ENCODE data around the gene MSI2. TPM values are rescaled to one million over a fixed set of nuclear protein-coding genes. Genes with fewer than 3 reads are reported as not detected.

Gene MSI2
- total RNA-seq, 1 experiment from 2014 or later = 13.8 TPM

Other genes with a start within 250 kb of the MSI2 start
- gene AKAP1, start 171.3 kb upstream of the MSI2 start, total RNA-seq (2014; rRNA removed; shearing (Covaris generic)) = 27.2 and 30.1 TPM in 2 replicates